Measurements from ENCODE around the gene AFF3.

- no peak for TF ChIP-seq CTCF (conservative IDR thresholded peaks at IDR 0.05; ENCODE audit: low read depth, low read length)
- TF ChIP-seq RAD21 (IDR thresholded peaks at IDR 0.05; ENCODE audit: low read length): no peak
- no peak for TF ChIP-seq MAFK (IDR thresholded peaks at IDR 0.05; ENCODE audit: low read depth, low read length)
- TF ChIP-seq ELK1 (IDR thresholded peaks at IDR 0.05; ENCODE audit: borderline replicate concordance, low read depth, low read length): no peak
- TF ChIP-seq NFE2L2 (IDR thresholded peaks at IDR 0.05; ENCODE audit: low read depth, low read length): no peak
- no peak for TF ChIP-seq POLR2A (IDR thresholded peaks at IDR 0.05; ENCODE audit: low read depth, low read length)
- TF ChIP-seq USF2 (IDR thresholded peaks at IDR 0.05; ENCODE audit: low read depth, low read length): no peak
- TF ChIP-seq RCOR1 (IDR thresholded peaks at IDR 0.05; ENCODE audit: insufficient replicate concordance, low read length): no peak
Observed at GRCh38 chr2:100062336-100062735, 80.1 kb downstream of the AFF3 start.

Measured in IMR-90 (cell line).